ENCODE results near the gene PLOD1. TPM values are rescaled to one million over a fixed set of nuclear protein-coding genes. Genes with fewer than 3 reads are reported as not detected.

Gene PLOD1
- total and polyA plus RNA-seq, 8 donors: 8.2 to 56.2 (median 35.2) TPM

GRCh38 chr1:11985851-11986250 lies 51.3 kb downstream of the PLOD1 start:
- TF ChIP-seq POLR2AphosphoS5 (IDR thresholded peaks at IDR 0.05) (no peak), POLR2A (IDR thresholded peaks at IDR 0.05) (no peak), EP300 (IDR thresholded peaks at IDR 0.05) (no peak)
- TF ChIP-seq, protein P1, sequence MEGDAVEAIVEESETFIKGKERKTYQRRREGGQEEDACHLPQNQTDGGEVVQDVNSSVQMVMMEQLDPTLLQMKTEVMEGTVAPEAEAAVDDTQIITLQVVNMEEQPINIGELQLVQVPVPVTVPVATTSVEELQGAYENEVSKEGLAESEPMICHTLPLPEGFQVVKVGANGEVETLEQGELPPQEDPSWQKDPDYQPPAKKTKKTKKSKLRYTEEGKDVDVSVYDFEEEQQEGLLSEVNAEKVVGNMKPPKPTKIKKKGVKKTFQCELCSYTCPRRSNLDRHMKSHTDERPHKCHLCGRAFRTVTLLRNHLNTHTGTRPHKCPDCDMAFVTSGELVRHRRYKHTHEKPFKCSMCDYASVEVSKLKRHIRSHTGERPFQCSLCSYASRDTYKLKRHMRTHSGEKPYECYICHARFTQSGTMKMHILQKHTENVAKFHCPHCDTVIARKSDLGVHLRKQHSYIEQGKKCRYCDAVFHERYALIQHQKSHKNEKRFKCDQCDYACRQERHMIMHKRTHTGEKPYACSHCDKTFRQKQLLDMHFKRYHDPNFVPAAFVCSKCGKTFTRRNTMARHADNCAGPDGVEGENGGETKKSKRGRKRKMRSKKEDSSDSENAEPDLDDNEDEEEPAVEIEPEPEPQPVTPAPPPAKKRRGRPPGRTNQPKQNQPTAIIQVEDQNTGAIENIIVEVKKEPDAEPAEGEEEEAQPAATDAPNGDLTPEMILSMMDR (IDR thresholded peaks at IDR 0.05): no peak
- no peaks in the 10 kb centered on the region for H3K9me3 ChIP-seq
- peak overlapping the region in 4 of 5 donors; percentile 52 to 75 (median 65) for H3K27ac ChIP-seq

GRCh38 chr1:11989669-11990068 lies 55.2 kb downstream of the PLOD1 start:
- WGBS, 5 donors: 87 to 92% (median 88%) methylated on average over 7 of the region's 7 CpGs
- Histone ChIP-seq H3K9me3 (no peaks in the 10 kb centered on the region), H3K4me3 (no peak overlapping the region), H3K36me3 (peaks cover 52 to 95% (median 92%) of the 10 kb centered on the region in 4 donors), H3K4me1 (peaks cover 23 to 53% (median 40%) of the 10 kb centered on the region in 4 donors), H3K27ac (peak overlapping the region in 4 of 5 donors; percentile 31 to 74 (median 65)), H3K27me3 (no peaks in the 10 kb centered on the region)
- no peak for DNase-seq
- TF ChIP-seq, protein P1 (IDR thresholded peaks at IDR 0.05): no peak
- no peak for TF ChIP-seq POLR2A (IDR thresholded peaks at IDR 0.05)
- TF ChIP-seq POLR2AphosphoS5 (IDR thresholded peaks at IDR 0.05): no peak
- TF ChIP-seq EP300 (IDR thresholded peaks at IDR 0.05): no peak
- intact Hi-C loops (cut with DNase I; ENCODE audit: low total_unique reads): no loop called here

More at GRCh38 chr1:11985851-11986250, 51.3 kb downstream of the PLOD1 start:
- 71 to 82% (median 76%) methylated on average over 6 to 7 of the region's 7 CpGs for WGBS, 5 donors
- intact Hi-C loops (cut with DNase I; ENCODE audit: low total_unique reads): no loop called here
- DNase-seq: no peak
- H3K4me3 ChIP-seq: no peak overlapping the region
- no peaks in the 10 kb centered on the region for H3K27me3 ChIP-seq
- H3K36me3 ChIP-seq: peaks cover 42 to 89% (median 87%) of the 10 kb centered on the region in 4 donors
- H3K4me1 ChIP-seq: peaks cover 50 to 80% (median 65%) of the 10 kb centered on the region in 4 donors

- H3K36me3 ChIP-seq: peaks cover 54 to 96% (median 94%) of the 10 kb centered on the region in 4 donors
- H3K9me3 ChIP-seq: no peaks in the 10 kb centered on the region
- TF ChIP-seq POLR2AphosphoS5 (IDR thresholded peaks at IDR 0.05) (peak in 1 of 3 donors; percentile 43), POLR2A (IDR thresholded peaks at IDR 0.05) (no peak)
- no peak overlapping the region for H3K4me3 ChIP-seq
- peak overlapping the region in 4 of 5 donors; percentile 31 to 74 (median 65) for H3K27ac ChIP-seq
- no peaks in the 10 kb centered on the region for H3K27me3 ChIP-seq
- 65 to 86% (median 78%) methylated on average over 9 to 10 of the region's 10 CpGs for WGBS, 5 donors
- peaks cover 19 to 45% (median 33%) of the 10 kb centered on the region in 4 donors for H3K4me1 ChIP-seq
- no peak for DNase-seq
- intact Hi-C loops (cut with DNase I; ENCODE audit: low total_unique reads): no loop called here
Observed at GRCh38 chr1:11990303-11991032, 56.0 kb downstream of the PLOD1 start.

DNA sequence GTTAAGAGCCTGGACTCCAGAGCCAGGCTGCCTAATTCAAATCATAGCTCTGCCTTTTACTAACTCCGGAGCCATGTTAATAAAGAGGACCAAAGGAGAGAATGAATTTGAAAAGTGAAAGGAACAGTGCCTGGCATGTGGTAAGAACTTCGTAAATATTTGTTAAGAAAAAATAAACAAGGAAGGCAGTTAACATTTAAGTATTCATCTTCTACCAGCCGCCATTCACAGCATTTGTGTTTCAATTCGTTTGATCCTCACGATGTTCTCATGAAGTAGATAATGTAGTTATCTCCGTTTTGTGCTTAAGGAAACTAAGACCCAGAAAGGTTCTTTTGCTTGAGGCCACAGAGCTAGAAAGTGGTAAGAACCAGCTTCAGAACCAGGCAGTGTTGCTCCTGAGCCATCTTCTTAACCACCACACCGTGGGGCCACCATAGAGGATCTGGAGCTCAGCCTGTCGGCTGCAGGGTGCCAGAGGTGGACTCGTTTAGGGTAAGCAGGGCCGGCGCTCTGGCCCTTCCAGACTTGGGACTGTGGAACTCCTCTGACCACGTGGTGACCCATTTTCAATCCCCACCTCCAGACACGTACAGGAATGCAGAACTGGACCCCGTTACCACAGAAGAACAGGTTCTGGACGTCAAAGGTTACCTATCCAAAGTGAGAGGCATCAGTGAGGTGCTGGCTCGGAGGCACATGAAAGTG lies 57.6 kb downstream of the PLOD1 start:
- no peak overlapping the region for H3K4me3 ChIP-seq
- no peaks in the 10 kb centered on the region for H3K9me3 ChIP-seq
- no peak for TF ChIP-seq EP300 (IDR thresholded peaks at IDR 0.05)
- no peak for TF ChIP-seq POLR2A (IDR thresholded peaks at IDR 0.05)
- TF ChIP-seq, protein P1 (IDR thresholded peaks at IDR 0.05): no peak
- TF ChIP-seq POLR2AphosphoS5 (IDR thresholded peaks at IDR 0.05): no peak
- H3K27me3 ChIP-seq: no peaks in the 10 kb centered on the region
- H3K27ac ChIP-seq: peak overlapping the region in 3 of 5 donors; percentile 23 to 63 (median 46)
- H3K36me3 ChIP-seq: peaks cover 61 to 96% (median 94%) of the 10 kb centered on the region in 4 donors
- WGBS, 5 donors: 60 to 73% (median 63%) methylated on average over 13 to 16 of the region's 16 CpGs
- intact Hi-C loops (cut with DNase I; ENCODE audit: low total_unique reads): no loop called here
- peaks cover 19 to 34% (median 26%) of the 10 kb centered on the region in 4 donors for H3K4me1 ChIP-seq
- no peak for DNase-seq
